HepG2 (cell line): ENCODE data around the gene VPS52. TPM values are rescaled to one million over a fixed set of nuclear protein-coding genes. Genes with fewer than 3 reads are reported as not detected.
A peak's percentile ranks its signal among the peaks of the same experiment; 100 is the strongest.

Source experiments
- CCDC6 ChIP-seq: sonication (generic); formaldehyde crosslinking; IDR thresholded peaks from 2 replicates; pipeline ENCODE4 v1.8.1; 2022; ENCODE audit warnings: mild to moderate bottlenecking, missing genetic modification reagents, moderate library complexity
- CHD4 ChIP-seq: fragments of 200-600 bp; sonication (generic); IDR thresholded peaks from 2 replicates; pipeline ENCODE4 v1.7.0; 2017; ENCODE audit warnings: mild to moderate bottlenecking, low read length, borderline replicate concordance
- GABPB1 ChIP-seq: IDR thresholded peaks from 2 replicates; pipeline ENCODE4 v1.6.1; 2016; ENCODE audit warnings: mild to moderate bottlenecking, missing genetic modification reagents, moderate library complexity, missing compliant biosample characterization
- GLI4 ChIP-seq: sonication (generic); formaldehyde crosslinking; IDR thresholded peaks from 2 replicates; pipeline ENCODE4 v1.5.1; 2020; ENCODE audit warnings: missing genetic modification reagents, mild to moderate bottlenecking, moderate library complexity, borderline replicate concordance
- HDAC1 ChIP-seq: sonication (generic); formaldehyde crosslinking; IDR thresholded peaks from 2 replicates; pipeline ENCODE4 v1.5.1; 2020; ENCODE audit warnings: mild to moderate bottlenecking, missing genetic modification reagents
- MIER2 ChIP-seq: IDR thresholded peaks from 2 replicates; pipeline ENCODE4 v1.6.1; 2016; ENCODE audit warnings: missing biosample characterization, missing genetic modification reagents
- PHF8 ChIP-seq: sonication (generic); formaldehyde crosslinking; IDR thresholded peaks from 2 replicates; pipeline ENCODE4 v1.5.0; 2020; ENCODE audit warnings: missing genetic modification reagents
- REL ChIP-seq: sonication (generic); formaldehyde crosslinking; conservative IDR thresholded peaks from 2 replicates; pipeline ENCODE4 v1.8.0; 2022; ENCODE audit warnings: mild to moderate bottlenecking, missing genetic modification reagents, moderate library complexity
- RNF2 ChIP-seq: fragments of 450-650 bp; conservative IDR thresholded peaks from 2 replicates; pipeline ENCODE4 v1.6.1; 2016; ENCODE audit warnings: low read depth
- SALL2 ChIP-seq: sonication (generic); formaldehyde crosslinking; IDR thresholded peaks from 2 replicates; pipeline ENCODE4 v1.8.1; 2023; ENCODE audit warnings: mild to moderate bottlenecking, missing genetic modification reagents, inconsistent platforms
- SMARCC2 ChIP-seq: fragments of 450-650 bp; IDR thresholded peaks from 2 replicates; pipeline ENCODE4 v1.6.1; 2017; ENCODE audit warnings: antibody characterized with exemption, mild to moderate bottlenecking
- SOX5 ChIP-seq: IDR thresholded peaks from 2 replicates; pipeline ENCODE4 v1.6.1; 2016; ENCODE audit warnings: borderline replicate concordance
- ZMAT3 ChIP-seq: sonication (generic); formaldehyde crosslinking; conservative IDR thresholded peaks from 2 replicates; pipeline ENCODE4 v1.7.0; 2021; ENCODE audit warnings: missing genetic modification reagents
- ZNF160 ChIP-seq: sonication (generic); formaldehyde crosslinking; IDR thresholded peaks from 2 replicates; pipeline ENCODE4 v1.8.0; 2022; ENCODE audit warnings: mild to moderate bottlenecking, inconsistent platforms, missing genetic modification reagents
- ZNF17 ChIP-seq: sonication (generic); formaldehyde crosslinking; IDR thresholded peaks from 2 replicates; pipeline ENCODE4 v1.5.0; 2020; ENCODE audit warnings: mild to moderate bottlenecking, missing genetic modification reagents
- ZNF33B ChIP-seq: sonication (generic); formaldehyde crosslinking; IDR thresholded peaks from 2 replicates; pipeline ENCODE4 v1.5.1; 2020; ENCODE audit warnings: mild to moderate bottlenecking, missing genetic modification reagents
- ZNF367 ChIP-seq: sonication (generic); formaldehyde crosslinking; IDR thresholded peaks from 2 replicates; pipeline ENCODE4 v1.4.0; 2020; ENCODE audit warnings: missing genetic modification reagents, borderline replicate concordance
- ZNF501 ChIP-seq: sonication (generic); formaldehyde crosslinking; IDR thresholded peaks from 2 replicates; pipeline ENCODE4 v1.5.1; 2020; ENCODE audit warnings: mild to moderate bottlenecking, moderate library complexity, missing genetic modification reagents
- polyA plus RNA-seq, 8 experiments: library from polyadenylated mRNA; depleted of rRNA in 3 of 8; stranded (reverse) in 7 of 8; unstranded in 1 of 8; fragments of >200 nt; fragmentation: Illumina TruSeq in 4 of 8; extraction: Trizol in 4 of 8; gene quantifications; 2 replicates each; pipeline versions ENCODE4 v1.2.1 to v1.2.3, GENCODE V29; 2011 to 2016; ENCODE audit warnings: low read depth in 4 of 8, missing spikeins in 1 of 8, mixed read lengths in 1 of 8; ENCODE audit not compliant: insufficient read depth in 1 of 8
- total RNA-seq, 5 experiments: library from RNA; depleted of rRNA; stranded (reverse); fragments of >200 nt; fragmentation: Illumina TruSeq; extraction: Trizol; gene quantifications; 2 replicates each; pipeline ENCODE4 v1.2.3, GENCODE V29; 2016; ENCODE audit warnings: low read depth in 1 of 5
- TF ChIP-seq, protein P1 (sequence below): sonication (generic); formaldehyde crosslinking; IDR thresholded peaks from 2 replicates; pipeline ENCODE4 v1.4.0; 2020; ENCODE audit warnings: low read depth, mild to moderate bottlenecking, missing genetic modification reagents
- TF ChIP-seq, protein P2 (sequence below): sonication (generic); formaldehyde crosslinking; IDR thresholded peaks from 2 replicates; pipeline ENCODE4 v1.5.0; 2020; ENCODE audit warnings: missing genetic modification reagents
- TF ChIP-seq, protein P3 (sequence below): sonication (generic); formaldehyde crosslinking; IDR thresholded peaks from 2 replicates; pipeline ENCODE4 v1.4.0; 2020; ENCODE audit warnings: mild to moderate bottlenecking, missing genetic modification reagents
- TF ChIP-seq, protein P4 (sequence below): sonication (generic); formaldehyde crosslinking; IDR thresholded peaks from 2 replicates; pipeline ENCODE4 v1.5.0; 2020; ENCODE audit warnings: missing genetic modification reagents
- TF ChIP-seq, protein P5 (sequence below): sonication (generic); formaldehyde crosslinking; IDR thresholded peaks from 2 replicates; pipeline ENCODE4 v1.8.1; 2023; ENCODE audit warnings: missing genetic modification reagents, inconsistent platforms, borderline replicate concordance
- TF ChIP-seq, protein P6 (sequence below), 2 experiments: sonication (generic) in 1 of 2; formaldehyde crosslinking in 1 of 2; IDR thresholded peaks; 2 replicates each; pipeline versions ENCODE4 v1.4.0 to v1.6.1; 2018 to 2020; ENCODE audit warnings: missing genetic modification reagents in 2 of 2, borderline replicate concordance in 1 of 2, low read depth in 1 of 2, mild to moderate bottlenecking in 1 of 2, missing biosample characterization in 1 of 2

VPS52 gene
- total and polyA plus RNA-seq, 2 of the 13 experiments (the other 11 are each of a cell fraction or from before 2014, with no cell fraction given): 48.9 to 85.5 TPM

DNA sequence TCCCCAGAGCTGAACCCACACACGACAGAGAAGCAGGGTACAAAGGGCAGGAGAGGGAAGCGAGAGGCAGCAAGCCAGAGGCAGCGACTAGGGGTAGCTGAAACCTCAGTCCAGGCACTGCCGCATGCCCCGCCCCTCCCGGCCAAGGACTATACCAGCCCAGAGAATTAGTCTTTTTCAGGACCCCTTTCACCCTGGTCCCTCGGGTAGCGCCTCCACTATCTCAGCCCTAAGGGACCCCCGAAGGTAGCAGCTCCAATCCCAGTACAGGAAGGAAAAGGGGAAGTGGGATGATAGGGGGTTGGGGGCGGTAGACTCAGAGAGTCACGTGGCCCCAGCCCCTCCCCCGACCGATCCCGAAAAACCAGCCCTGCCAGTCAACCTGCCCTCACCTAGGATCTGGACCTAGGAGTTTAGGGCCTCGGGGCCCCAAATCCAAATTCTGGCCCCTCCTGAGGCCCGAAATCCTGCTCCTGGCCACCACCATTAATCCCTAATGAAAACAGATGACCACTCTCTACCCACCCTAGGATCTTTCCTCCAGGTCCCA, 25.8 kb upstream of the VPS52 start (continued):
- TF ChIP-seq, protein P1, sequence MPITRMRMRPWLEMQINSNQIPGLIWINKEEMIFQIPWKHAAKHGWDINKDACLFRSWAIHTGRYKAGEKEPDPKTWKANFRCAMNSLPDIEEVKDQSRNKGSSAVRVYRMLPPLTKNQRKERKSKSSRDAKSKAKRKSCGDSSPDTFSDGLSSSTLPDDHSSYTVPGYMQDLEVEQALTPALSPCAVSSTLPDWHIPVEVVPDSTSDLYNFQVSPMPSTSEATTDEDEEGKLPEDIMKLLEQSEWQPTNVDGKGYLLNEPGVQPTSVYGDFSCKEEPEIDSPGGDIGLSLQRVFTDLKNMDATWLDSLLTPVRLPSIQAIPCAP (CRISPR knock-in tag): no peak
- peak; percentile 58; the same call in 1 of the 2 replicates for TF ChIP-seq HDAC1 (CRISPR knock-in tag)
- TF ChIP-seq, protein P2, sequence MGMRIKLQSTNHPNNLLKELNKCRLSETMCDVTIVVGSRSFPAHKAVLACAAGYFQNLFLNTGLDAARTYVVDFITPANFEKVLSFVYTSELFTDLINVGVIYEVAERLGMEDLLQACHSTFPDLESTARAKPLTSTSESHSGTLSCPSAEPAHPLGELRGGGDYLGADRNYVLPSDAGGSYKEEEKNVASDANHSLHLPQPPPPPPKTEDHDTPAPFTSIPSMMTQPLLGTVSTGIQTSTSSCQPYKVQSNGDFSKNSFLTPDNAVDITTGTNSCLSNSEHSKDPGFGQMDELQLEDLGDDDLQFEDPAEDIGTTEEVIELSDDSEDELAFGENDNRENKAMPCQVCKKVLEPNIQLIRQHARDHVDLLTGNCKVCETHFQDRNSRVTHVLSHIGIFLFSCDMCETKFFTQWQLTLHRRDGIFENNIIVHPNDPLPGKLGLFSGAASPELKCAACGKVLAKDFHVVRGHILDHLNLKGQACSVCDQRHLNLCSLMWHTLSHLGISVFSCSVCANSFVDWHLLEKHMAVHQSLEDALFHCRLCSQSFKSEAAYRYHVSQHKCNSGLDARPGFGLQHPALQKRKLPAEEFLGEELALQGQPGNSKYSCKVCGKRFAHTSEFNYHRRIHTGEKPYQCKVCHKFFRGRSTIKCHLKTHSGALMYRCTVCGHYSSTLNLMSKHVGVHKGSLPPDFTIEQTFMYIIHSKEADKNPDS (CRISPR knock-in tag): no peak
- TF ChIP-seq REL (CRISPR knock-in tag): no peak
- TF ChIP-seq, protein P3, sequence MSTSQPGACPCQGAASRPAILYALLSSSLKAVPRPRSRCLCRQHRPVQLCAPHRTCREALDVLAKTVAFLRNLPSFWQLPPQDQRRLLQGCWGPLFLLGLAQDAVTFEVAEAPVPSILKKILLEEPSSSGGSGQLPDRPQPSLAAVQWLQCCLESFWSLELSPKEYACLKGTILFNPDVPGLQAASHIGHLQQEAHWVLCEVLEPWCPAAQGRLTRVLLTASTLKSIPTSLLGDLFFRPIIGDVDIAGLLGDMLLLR (CRISPR knock-in tag): no peak
- no peak for TF ChIP-seq PHF8 (CRISPR knock-in tag)
- TF ChIP-seq ZNF501 (CRISPR knock-in tag): no peak; the same call in 1 of the 2 replicates
- TF ChIP-seq MIER2 (CRISPR knock-in tag): no peak
- TF ChIP-seq, protein P4, sequence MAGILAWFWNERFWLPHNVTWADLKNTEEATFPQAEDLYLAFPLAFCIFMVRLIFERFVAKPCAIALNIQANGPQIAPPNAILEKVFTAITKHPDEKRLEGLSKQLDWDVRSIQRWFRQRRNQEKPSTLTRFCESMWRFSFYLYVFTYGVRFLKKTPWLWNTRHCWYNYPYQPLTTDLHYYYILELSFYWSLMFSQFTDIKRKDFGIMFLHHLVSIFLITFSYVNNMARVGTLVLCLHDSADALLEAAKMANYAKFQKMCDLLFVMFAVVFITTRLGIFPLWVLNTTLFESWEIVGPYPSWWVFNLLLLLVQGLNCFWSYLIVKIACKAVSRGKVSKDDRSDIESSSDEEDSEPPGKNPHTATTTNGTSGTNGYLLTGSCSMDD (CRISPR knock-in tag): no peak
- TF ChIP-seq RNF2: no peak
- TF ChIP-seq, protein P5, sequence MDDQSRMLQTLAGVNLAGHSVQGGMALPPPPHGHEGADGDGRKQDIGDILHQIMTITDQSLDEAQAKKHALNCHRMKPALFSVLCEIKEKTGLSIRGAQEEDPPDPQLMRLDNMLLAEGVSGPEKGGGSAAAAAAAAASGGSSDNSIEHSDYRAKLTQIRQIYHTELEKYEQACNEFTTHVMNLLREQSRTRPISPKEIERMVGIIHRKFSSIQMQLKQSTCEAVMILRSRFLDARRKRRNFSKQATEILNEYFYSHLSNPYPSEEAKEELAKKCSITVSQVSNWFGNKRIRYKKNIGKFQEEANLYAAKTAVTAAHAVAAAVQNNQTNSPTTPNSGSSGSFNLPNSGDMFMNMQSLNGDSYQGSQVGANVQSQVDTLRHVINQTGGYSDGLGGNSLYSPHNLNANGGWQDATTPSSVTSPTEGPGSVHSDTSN (CRISPR knock-in tag): no peak
- peak; percentile 8; the same call in 1 of the 2 replicates for TF ChIP-seq GABPB1
- no peak for TF ChIP-seq CCDC6 (CRISPR knock-in tag)
- TF ChIP-seq ZNF160 (CRISPR knock-in tag): no peak
- TF ChIP-seq CHD4: no peak
- no peak for TF ChIP-seq ZNF367 (CRISPR knock-in tag)
- no peak for TF ChIP-seq SALL2 (CRISPR knock-in tag)
- TF ChIP-seq, protein P6, sequence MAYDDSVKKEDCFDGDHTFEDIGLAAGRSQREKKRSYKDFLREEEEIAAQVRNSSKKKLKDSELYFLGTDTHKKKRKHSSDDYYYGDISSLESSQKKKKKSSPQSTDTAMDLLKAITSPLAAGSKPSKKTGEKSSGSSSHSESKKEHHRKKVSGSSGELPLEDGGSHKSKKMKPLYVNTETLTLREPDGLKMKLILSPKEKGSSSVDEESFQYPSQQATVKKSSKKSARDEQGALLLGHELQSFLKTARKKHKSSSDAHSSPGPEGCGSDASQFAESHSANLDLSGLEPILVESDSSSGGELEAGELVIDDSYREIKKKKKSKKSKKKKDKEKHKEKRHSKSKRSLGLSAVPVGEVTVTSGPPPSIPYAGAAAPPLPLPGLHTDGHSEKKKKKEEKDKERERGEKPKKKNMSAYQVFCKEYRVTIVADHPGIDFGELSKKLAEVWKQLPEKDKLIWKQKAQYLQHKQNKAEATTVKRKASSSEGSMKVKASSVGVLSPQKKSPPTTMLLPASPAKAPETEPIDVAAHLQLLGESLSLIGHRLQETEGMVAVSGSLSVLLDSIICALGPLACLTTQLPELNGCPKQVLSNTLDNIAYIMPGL (CRISPR knock-in tag; IDR thresholded peaks at IDR 0.05; ENCODE audit: borderline replicate concordance in 1 of 2, low read depth in 1 of 2): no peak
- no peak for TF ChIP-seq SMARCC2
- TF ChIP-seq ZMAT3: no peak
- TF ChIP-seq ZNF17 (CRISPR knock-in tag): no peak
- TF ChIP-seq GLI4 (CRISPR knock-in tag): no peak
- TF ChIP-seq SOX5 (CRISPR knock-in tag): no peak
- 0 out of 2 replicates have a peak, but pooled peaks have one; percentile 84 for TF ChIP-seq ZNF33B
